PC-9 (cell line): Measurements from ENCODE around the gene TMEM176A. TPM values are rescaled to one million over a fixed set of nuclear protein-coding genes. Genes with fewer than 3 reads are reported as not detected.

Experiments used
- BruUV-seq: library from RNA; stranded (reverse); fragments of 400-500 nt; replicated peaks from 2 replicates; lab custom pipeline; 2021; lab: Mats Ljungman, UMichigan
- CTCF ChIA-PET: fragments of 300-600 bp; sonication (Branson Sonifier 250); formaldehyde crosslinking; loops from one replicate; lab custom pipeline; 2022; ENCODE audit warnings: antibody characterized with exemption; lab: Charles Lee
- POLR2A ChIA-PET: fragments of 300-600 bp; sonication (Branson Sonifier 250); formaldehyde crosslinking; loops from one replicate; lab custom pipeline; 2022; ENCODE audit warnings: antibody characterized with exemption; ENCODE audit not compliant: unreplicated experiment; lab: Charles Lee
- DNase-seq, 2 experiments: peaks; one replicate each; pipeline versions ENCODE4 v3.0.0 to v3.0.0-alpha.2; 2015 to 2022; ENCODE audit warnings: mixed read lengths in 1 of 2
- H2AFZ ChIP-seq: fragments of 200-600 bp; sonication (generic); 2 replicates; pipeline ENCODE4 v1.8.1; 2017; ENCODE audit warnings: antibody characterized with exemption
- H3F3A ChIP-seq: fragments of 200-600 bp; sonication (generic); 2 replicates; pipeline ENCODE4 v1.8.1; 2017; ENCODE audit warnings: antibody characterized with exemption, mild to moderate bottlenecking, low read depth; ENCODE audit not compliant: insufficient read depth
- H3K27ac ChIP-seq: fragments of 200-600 bp; sonication (generic); 2 replicates; pipeline ENCODE4 v1.6.1; 2016; ENCODE audit warnings: mixed run types
- H3K27me3 ChIP-seq: fragments of 200-600 bp; sonication (generic); 2 replicates; pipeline ENCODE4 v1.6.1; 2016; ENCODE audit warnings: low read depth, mixed run types; ENCODE audit not compliant: insufficient read depth
- H3K36me3 ChIP-seq: fragments of 200-600 bp; sonication (generic); 2 replicates; pipeline ENCODE4 v1.6.1; 2016; ENCODE audit warnings: low read depth, mixed run types
- H3K4me1 ChIP-seq: fragments of 200-600 bp; sonication (generic); replicated peaks from 2 replicates; pipeline ENCODE4 v1.6.1; 2016; ENCODE audit warnings: mixed run types; ENCODE audit not compliant: insufficient read depth
- H3K4me2 ChIP-seq: fragments of 200-600 bp; sonication (generic); 2 replicates; pipeline ENCODE4 v1.6.1; 2017; ENCODE audit warnings: mixed run types
- H3K4me3 ChIP-seq: fragments of 200-600 bp; sonication (generic); 2 replicates; pipeline ENCODE4 v1.6.1; 2016; ENCODE audit warnings: mixed run types
- H3K79me2 ChIP-seq: fragments of 200-600 bp; sonication (generic); 2 replicates; pipeline ENCODE4 v1.6.1; 2017; ENCODE audit warnings: low read depth, mixed run types
- H3K9me2 ChIP-seq: fragments of 200-600 bp; sonication (generic); 2 replicates; pipeline ENCODE4 v1.8.1; 2017; ENCODE audit warnings: mild to moderate bottlenecking; ENCODE audit not compliant: insufficient read depth
- H3K9me3 ChIP-seq: fragments of 200-600 bp; sonication (generic); 2 replicates; pipeline ENCODE4 v1.8.1; 2016; ENCODE audit warnings: low read depth; ENCODE audit not compliant: insufficient read depth
- H4K20me1 ChIP-seq: fragments of 200-600 bp; sonication (generic); 2 replicates; pipeline ENCODE4 v1.8.1; 2017; ENCODE audit not compliant: insufficient read depth
- EZH2 ChIP-seq: fragments of 200-600 bp; sonication (generic); IDR thresholded peaks from 2 replicates; pipeline ENCODE4 v1.8.0; 2017; ENCODE audit warnings: antibody characterized with exemption, low read depth
- intact Hi-C: fragments of 100-400 bp; cut with micrococcal nuclease; formaldehyde crosslinking; loops from one replicate; pipeline ENCODE4 v1.10.0; 2022; ENCODE audit not compliant: unreplicated experiment
- total RNA-seq: library from RNA; stranded (reverse); gene quantifications from 2 replicates; pipeline ENCODE4 v1.2.3, GENCODE V29; 2021
- TF ChIP-seq, protein P1 (sequence below): fragments of 200-600 bp; sonication (generic); conservative IDR thresholded peaks from 2 replicates; pipeline ENCODE4 v1.6.1; 2017; ENCODE audit warnings: mixed run types, antibody characterized with exemption, mild to moderate bottlenecking, moderate library complexity

Gene TMEM176A
- total RNA-seq, 1 experiment from 2014 or later, result not detected

DNA sequence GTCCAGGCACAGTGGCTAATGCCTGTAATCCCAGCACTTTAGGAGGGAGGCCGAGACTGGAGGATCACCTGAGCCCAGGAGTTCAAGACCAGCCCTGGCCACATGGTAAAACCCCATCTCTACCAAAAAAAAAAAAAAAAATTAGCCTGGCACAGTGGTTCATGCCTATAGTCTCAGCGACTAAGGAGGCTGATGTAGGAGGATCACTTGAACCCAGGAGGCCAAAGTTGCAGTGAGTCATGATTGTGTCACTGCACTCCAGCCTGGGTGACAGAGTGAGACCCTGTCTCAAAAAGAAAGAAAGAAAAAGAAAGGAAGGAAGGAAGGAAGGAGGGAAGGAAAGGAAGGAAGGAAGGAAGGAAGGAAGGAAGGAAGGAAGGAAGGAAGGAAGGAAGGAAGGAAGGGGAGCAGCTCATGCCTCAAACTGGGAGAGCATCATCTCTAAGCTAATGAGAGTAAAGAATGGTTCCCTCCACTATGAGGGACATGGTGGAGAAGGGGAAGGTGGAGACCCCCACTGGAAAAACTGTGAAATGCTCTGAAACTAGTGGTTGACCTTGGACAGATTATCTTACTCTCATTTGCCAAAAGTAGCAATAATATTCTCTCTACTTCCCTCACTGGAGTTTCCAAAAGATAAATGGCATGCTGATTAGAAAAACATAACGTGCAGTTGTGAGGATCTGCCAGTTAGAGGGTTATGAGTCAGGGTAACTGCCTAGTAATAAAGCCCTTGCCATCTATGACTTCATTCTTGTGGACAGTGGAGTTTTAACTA is 46.6 kb upstream of the TMEM176A start:
- ChIA-PET POLR2A (no interaction called here), CTCF (no interaction called here)
- no peaks in the 10 kb centered on the region for H3K79me2 ChIP-seq
- H3K4me1 ChIP-seq, result no peaks in the 10 kb centered on the region
- no peaks in the 10 kb centered on the region for H3K9me3 ChIP-seq
- H2AFZ ChIP-seq, result no peak overlapping the region
- DNase-seq, result no peak
- no TSS peak for BruUV-seq
- intact Hi-C loops, result no loop called here
- H3K4me2 ChIP-seq, result no peak overlapping the region
- H3K36me3 ChIP-seq, result no peaks in the 10 kb centered on the region
- H3K4me3 ChIP-seq, result no peak overlapping the region
- no peaks in the 10 kb centered on the region for H3F3A ChIP-seq
- peaks cover 11% of the 10 kb centered on the region for H3K27me3 ChIP-seq
- TF ChIP-seq, protein P1, sequence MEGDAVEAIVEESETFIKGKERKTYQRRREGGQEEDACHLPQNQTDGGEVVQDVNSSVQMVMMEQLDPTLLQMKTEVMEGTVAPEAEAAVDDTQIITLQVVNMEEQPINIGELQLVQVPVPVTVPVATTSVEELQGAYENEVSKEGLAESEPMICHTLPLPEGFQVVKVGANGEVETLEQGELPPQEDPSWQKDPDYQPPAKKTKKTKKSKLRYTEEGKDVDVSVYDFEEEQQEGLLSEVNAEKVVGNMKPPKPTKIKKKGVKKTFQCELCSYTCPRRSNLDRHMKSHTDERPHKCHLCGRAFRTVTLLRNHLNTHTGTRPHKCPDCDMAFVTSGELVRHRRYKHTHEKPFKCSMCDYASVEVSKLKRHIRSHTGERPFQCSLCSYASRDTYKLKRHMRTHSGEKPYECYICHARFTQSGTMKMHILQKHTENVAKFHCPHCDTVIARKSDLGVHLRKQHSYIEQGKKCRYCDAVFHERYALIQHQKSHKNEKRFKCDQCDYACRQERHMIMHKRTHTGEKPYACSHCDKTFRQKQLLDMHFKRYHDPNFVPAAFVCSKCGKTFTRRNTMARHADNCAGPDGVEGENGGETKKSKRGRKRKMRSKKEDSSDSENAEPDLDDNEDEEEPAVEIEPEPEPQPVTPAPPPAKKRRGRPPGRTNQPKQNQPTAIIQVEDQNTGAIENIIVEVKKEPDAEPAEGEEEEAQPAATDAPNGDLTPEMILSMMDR, result no peak
- TF ChIP-seq EZH2, result no peak
- H3K9me2 ChIP-seq, result no peaks in the 10 kb centered on the region
- H4K20me1 ChIP-seq, result no peaks in the 10 kb centered on the region
- H3K27ac ChIP-seq, result no peak overlapping the region

DNA sequence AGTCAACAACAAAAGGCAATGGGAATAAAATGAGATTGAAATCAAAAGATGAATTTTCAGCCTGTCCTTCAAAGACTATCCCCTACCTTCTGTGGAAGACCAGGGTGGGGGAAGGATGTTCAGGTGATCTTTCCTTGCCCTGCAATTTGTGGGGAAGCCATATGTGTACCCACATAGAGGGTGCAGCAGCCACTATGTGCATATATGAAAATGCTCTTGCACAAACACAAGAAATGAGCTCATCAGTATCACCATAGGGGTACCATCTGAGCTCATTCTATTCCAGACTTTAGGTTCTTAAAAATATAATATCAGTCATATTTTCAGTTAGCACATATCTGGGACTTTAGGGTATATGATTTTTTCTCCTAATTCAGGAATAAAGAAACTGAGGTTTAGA is 45.6 kb upstream of the TMEM176A start:
- BruUV-seq, result no TSS peak
- H3K4me2 ChIP-seq, result no peak overlapping the region
- no peak for TF ChIP-seq EZH2
- TF ChIP-seq, protein P1, result no peak
- H2AFZ ChIP-seq, result no peak overlapping the region
- no peaks in the 10 kb centered on the region for H4K20me1 ChIP-seq
- H3F3A ChIP-seq, result no peaks in the 10 kb centered on the region
- CTCF ChIA-PET, result no interaction called here
- H3K4me3 ChIP-seq, result no peak overlapping the region
- no peaks in the 10 kb centered on the region for H3K9me2 ChIP-seq
- no peaks in the 10 kb centered on the region for H3K9me3 ChIP-seq
- no peaks in the 10 kb centered on the region for H3K79me2 ChIP-seq
- intact Hi-C loops, result loop anchor here (5.0 kb wide), 1 partner anchor 308 kb away; no protein-coding TSS in a partner anchor
- H3K4me1 ChIP-seq, result no peaks in the 10 kb centered on the region
- H3K27me3 ChIP-seq, result peaks cover 1% of the 10 kb centered on the region
- no peaks in the 10 kb centered on the region for H3K36me3 ChIP-seq
- DNase-seq, result no peak
- no peak overlapping the region for H3K27ac ChIP-seq
- POLR2A ChIA-PET, result no interaction called here

DNA sequence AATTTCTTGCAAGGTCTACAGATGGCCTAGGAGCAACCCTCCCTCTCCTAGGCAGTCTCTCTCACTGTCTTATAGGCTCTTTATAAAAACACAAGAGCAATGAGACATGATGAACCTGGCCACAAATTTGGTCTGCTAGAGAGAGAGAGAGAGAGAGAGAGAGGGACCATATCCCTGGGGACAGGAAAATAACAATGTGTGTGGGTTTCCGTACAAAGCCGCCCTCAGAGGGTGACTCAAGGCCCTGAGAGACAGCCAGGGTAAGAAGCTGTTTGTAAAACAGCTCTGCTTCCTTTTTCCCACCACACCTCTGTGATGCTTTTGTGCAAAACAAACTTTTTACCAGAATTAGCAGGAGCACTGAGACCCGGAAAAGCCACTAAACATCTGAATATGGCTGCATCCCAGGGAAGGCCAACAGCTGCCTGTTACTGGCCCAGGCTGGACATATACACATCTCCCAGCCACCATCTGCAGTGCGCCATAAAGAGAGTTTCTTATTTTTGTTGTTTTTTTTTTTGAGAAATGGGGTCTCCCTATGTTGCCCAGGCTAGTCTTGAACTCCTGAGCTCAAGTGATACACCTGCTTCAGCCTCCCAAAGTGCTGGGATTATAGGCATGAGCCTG is 45.0 kb upstream of the TMEM176A start:
- intact Hi-C loops, result loop anchor here (5.0 kb wide), 1 partner anchor 308 kb away; no protein-coding TSS in a partner anchor

More for the DNA sequence above, 45.0 kb upstream of the TMEM176A start:
- Histone ChIP-seq H2AFZ (no peak overlapping the region), H3K4me2 (no peak overlapping the region), H3K27me3 (no peaks in the 10 kb centered on the region; the same call in 1 of the 2 replicates), H3K36me3 (no peaks in the 10 kb centered on the region), H3K9me2 (no peaks in the 10 kb centered on the region), H3K4me1 (no peaks in the 10 kb centered on the region), H3K9me3 (no peaks in the 10 kb centered on the region), H3K27ac (no peak overlapping the region), H4K20me1 (no peaks in the 10 kb centered on the region), H3K79me2 (no peaks in the 10 kb centered on the region), H3F3A (no peaks in the 10 kb centered on the region), H3K4me3 (no peak overlapping the region)
- no peak for TF ChIP-seq EZH2
- TF ChIP-seq, protein P1, result no peak
- POLR2A ChIA-PET, result no interaction called here
- DNase-seq, result no peak
- BruUV-seq, result no TSS peak
- CTCF ChIA-PET, result interaction anchor here (0.7 kb wide), 1 partner anchor 342 kb away, joined by 4 read pairs; no protein-coding TSS in a partner anchor
